Skeletal muscle cell (primary cell): ENCODE data around the gene KLHL36.

ENCODE experiments used
- DNase-seq: peaks from one replicate; pipeline ENCODE4 v3.0.0-alpha.2; 2010; ENCODE audit warnings: low read depth
- H3K4me3 ChIP-seq: 2 replicates; pipeline ENCODE4 v1.5.1; 2011; ENCODE audit warnings: low read depth, mild to moderate bottlenecking, control low read depth, low read length, moderate library complexity

KLHL36 gene

GRCh38 chr16:84663433-84664101, 15.3 kb downstream of the KLHL36 start:
- H3K4me3 ChIP-seq = no peak overlapping the region
- DNase-seq = no peak

- DNase-seq = no peak
- no peak overlapping the region for H3K4me3 ChIP-seq
Observed at GRCh38 chr16:84665359-84665758, 17.0 kb downstream of the KLHL36 start.

GRCh38 chr16:84665843-84666242, 17.5 kb downstream of the KLHL36 start:
- H3K4me3 ChIP-seq = no peak overlapping the region
- DNase-seq = no peak

- no peak for DNase-seq
- no peak overlapping the region for H3K4me3 ChIP-seq
Observed at GRCh38 chr16:84667600-84668309, 19.4 kb downstream of the KLHL36 start.

- no peak for DNase-seq
- H3K4me3 ChIP-seq = no peak overlapping the region
Observed at GRCh38 chr16:84670063-84670462, 21.8 kb downstream of the KLHL36 start.

GRCh38 chr16:84672276-84673202, 24.2 kb downstream of the KLHL36 start:
- DNase-seq = no peak
- no peak overlapping the region for H3K4me3 ChIP-seq

- no peak overlapping the region for H3K4me3 ChIP-seq
- DNase-seq = peak; percentile 16
Observed at GRCh38 chr16:84673203-84673535, 24.9 kb downstream of the KLHL36 start.

GRCh38 chr16:84673561-84673960, 25.2 kb downstream of the KLHL36 start:
- H3K4me3 ChIP-seq = no peak overlapping the region
- DNase-seq = no peak

- no peak overlapping the region for H3K4me3 ChIP-seq
- no peak for DNase-seq
Observed at GRCh38 chr16:84675423-84675822, 27.1 kb downstream of the KLHL36 start.

GRCh38 chr16:84675884-84676283, 27.6 kb downstream of the KLHL36 start:
- no peak overlapping the region for H3K4me3 ChIP-seq
- DNase-seq = no peak

GRCh38 chr16:84677017-84677803, 28.9 kb downstream of the KLHL36 start:
- no peak overlapping the region for H3K4me3 ChIP-seq
- DNase-seq = no peak

GRCh38 chr16:84677849-84678248, 29.5 kb downstream of the KLHL36 start:
- no peak for DNase-seq
- no peak overlapping the region for H3K4me3 ChIP-seq

- H3K4me3 ChIP-seq = no peak overlapping the region
- DNase-seq = no peak
Observed at GRCh38 chr16:84678541-84678940, 30.2 kb downstream of the KLHL36 start.

GRCh38 chr16:84680165-84680842, 32.0 kb downstream of the KLHL36 start:
- DNase-seq = no peak
- H3K4me3 ChIP-seq = no peak overlapping the region

- no peak for DNase-seq
- no peak overlapping the region for H3K4me3 ChIP-seq
Observed at GRCh38 chr16:84680843-84681629, 32.7 kb downstream of the KLHL36 start.

GRCh38 chr16:84683691-84684591, 35.6 kb downstream of the KLHL36 start:
- no peak for DNase-seq
- no peak overlapping the region for H3K4me3 ChIP-seq

GRCh38 chr16:84684592-84684965, 36.3 kb downstream of the KLHL36 start:
- no peak for DNase-seq
- no peak overlapping the region for H3K4me3 ChIP-seq
